ENCODE measurements around the gene PRSS36. TPM values are rescaled to one million over a fixed set of nuclear protein-coding genes. Genes with fewer than 3 reads are reported as not detected.

Gene PRSS36
- polyA plus RNA-seq, 1 donor from 2014 or later: 2.0 TPM

GRCh38 chr16:31092330-31092729 is 57.5 kb downstream of the PRSS36 start:
- Histone ChIP-seq H3K79me2 (replicated peaks; ENCODE audit: insufficient read depth, low read length) (peaks cover 11% of the 10 kb centered on the region), H2AFZ (ENCODE audit: low read depth, low read length) (no peak overlapping the region), H3F3A (ENCODE audit: insufficient read depth, low read length, poor library complexity, severe bottlenecking) (no peaks in the 10 kb centered on the region), H3K9me2 (ENCODE audit: insufficient read depth, low read length) (no peaks in the 10 kb centered on the region), H3K9ac (ENCODE audit: low read length) (peak overlapping the region; percentile 91), H3K27me3 (ENCODE audit: insufficient read depth, low read depth, low read length) (no peaks in the 10 kb centered on the region), H3K4me3 (ENCODE audit: low read length) (peak overlapping the region; percentile 99), H4K20me1 (ENCODE audit: insufficient read depth) (no peaks in the 10 kb centered on the region), H3K27ac (ENCODE audit: low read length) (no peak overlapping the region), H3K4me2 (ENCODE audit: low read length) (no peak overlapping the region), H3K9me3 (ENCODE audit: low read length) (no peaks in the 10 kb centered on the region), H3K36me3 (ENCODE audit: insufficient read depth, low read length) (no peaks in the 10 kb centered on the region)
- TF ChIP-seq TAF1 (IDR thresholded peaks at IDR 0.05; ENCODE audit: low read depth) (no peak), EZH2 (IDR thresholded peaks at IDR 0.05; ENCODE audit: borderline replicate concordance, insufficient read depth, low read length, poor library complexity, severe bottlenecking) (no peak), MXI1 (conservative IDR thresholded peaks at IDR 0.05; ENCODE audit: poor library complexity, severe bottlenecking) (no peak), CTCF (IDR thresholded peaks at IDR 0.05; ENCODE audit: poor library complexity, severe bottlenecking) (no peak), RAD21 (conservative IDR thresholded peaks at IDR 0.05) (no peak), REST (IDR thresholded peaks at IDR 0.05; ENCODE audit: borderline replicate concordance) (no peak), SMC3 (conservative IDR thresholded peaks at IDR 0.05; ENCODE audit: poor library complexity) (no peak), EP300 (conservative IDR thresholded peaks at IDR 0.05; ENCODE audit: poor library complexity, severe bottlenecking) (no peak), POLR2AphosphoS5 (IDR thresholded peaks at IDR 0.05) (no peak)

- H2AFZ ChIP-seq (ENCODE audit: low read depth, low read length): no peak overlapping the region
- TF ChIP-seq REST (IDR thresholded peaks at IDR 0.05; ENCODE audit: borderline replicate concordance) (no peak), RAD21 (conservative IDR thresholded peaks at IDR 0.05) (no peak), TAF1 (IDR thresholded peaks at IDR 0.05; ENCODE audit: low read depth) (no peak), EZH2 (IDR thresholded peaks at IDR 0.05; ENCODE audit: borderline replicate concordance, insufficient read depth, low read length, poor library complexity, severe bottlenecking) (no peak), CTCF (IDR thresholded peaks at IDR 0.05; ENCODE audit: poor library complexity, severe bottlenecking) (no peak), POLR2AphosphoS5 (IDR thresholded peaks at IDR 0.05) (no peak), MXI1 (conservative IDR thresholded peaks at IDR 0.05; ENCODE audit: poor library complexity, severe bottlenecking) (no peak), EP300 (conservative IDR thresholded peaks at IDR 0.05; ENCODE audit: poor library complexity, severe bottlenecking) (no peak), SMC3 (conservative IDR thresholded peaks at IDR 0.05; ENCODE audit: poor library complexity) (no peak)
- H3K36me3 ChIP-seq (ENCODE audit: insufficient read depth, low read length): no peaks in the 10 kb centered on the region
- no peaks in the 10 kb centered on the region for H3F3A ChIP-seq (ENCODE audit: insufficient read depth, low read length, poor library complexity, severe bottlenecking)
- no peaks in the 10 kb centered on the region for H3K27me3 ChIP-seq (ENCODE audit: insufficient read depth, low read depth, low read length)
- H3K9me3 ChIP-seq (ENCODE audit: low read length): no peaks in the 10 kb centered on the region
- H3K79me2 ChIP-seq (replicated peaks; ENCODE audit: insufficient read depth, low read length): peaks cover 11% of the 10 kb centered on the region
- no peaks in the 10 kb centered on the region for H3K9me2 ChIP-seq (ENCODE audit: insufficient read depth, low read length)
- H4K20me1 ChIP-seq (ENCODE audit: insufficient read depth): no peaks in the 10 kb centered on the region
- H3K27ac ChIP-seq (ENCODE audit: low read length): no peak overlapping the region
- H3K9ac ChIP-seq (ENCODE audit: low read length): no peak overlapping the region
- no peak overlapping the region for H3K4me3 ChIP-seq (ENCODE audit: low read length)
- H3K4me2 ChIP-seq (ENCODE audit: low read length): no peak overlapping the region
Measured at GRCh38 chr16:31090540-31090939, 59.3 kb downstream of the PRSS36 start.

Data from neural cell (in vitro differentiated cells).